ENCODE results near the gene SPRY2.

Gene SPRY2, protein sequence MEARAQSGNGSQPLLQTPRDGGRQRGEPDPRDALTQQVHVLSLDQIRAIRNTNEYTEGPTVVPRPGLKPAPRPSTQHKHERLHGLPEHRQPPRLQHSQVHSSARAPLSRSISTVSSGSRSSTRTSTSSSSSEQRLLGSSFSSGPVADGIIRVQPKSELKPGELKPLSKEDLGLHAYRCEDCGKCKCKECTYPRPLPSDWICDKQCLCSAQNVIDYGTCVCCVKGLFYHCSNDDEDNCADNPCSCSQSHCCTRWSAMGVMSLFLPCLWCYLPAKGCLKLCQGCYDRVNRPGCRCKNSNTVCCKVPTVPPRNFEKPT

DNA sequence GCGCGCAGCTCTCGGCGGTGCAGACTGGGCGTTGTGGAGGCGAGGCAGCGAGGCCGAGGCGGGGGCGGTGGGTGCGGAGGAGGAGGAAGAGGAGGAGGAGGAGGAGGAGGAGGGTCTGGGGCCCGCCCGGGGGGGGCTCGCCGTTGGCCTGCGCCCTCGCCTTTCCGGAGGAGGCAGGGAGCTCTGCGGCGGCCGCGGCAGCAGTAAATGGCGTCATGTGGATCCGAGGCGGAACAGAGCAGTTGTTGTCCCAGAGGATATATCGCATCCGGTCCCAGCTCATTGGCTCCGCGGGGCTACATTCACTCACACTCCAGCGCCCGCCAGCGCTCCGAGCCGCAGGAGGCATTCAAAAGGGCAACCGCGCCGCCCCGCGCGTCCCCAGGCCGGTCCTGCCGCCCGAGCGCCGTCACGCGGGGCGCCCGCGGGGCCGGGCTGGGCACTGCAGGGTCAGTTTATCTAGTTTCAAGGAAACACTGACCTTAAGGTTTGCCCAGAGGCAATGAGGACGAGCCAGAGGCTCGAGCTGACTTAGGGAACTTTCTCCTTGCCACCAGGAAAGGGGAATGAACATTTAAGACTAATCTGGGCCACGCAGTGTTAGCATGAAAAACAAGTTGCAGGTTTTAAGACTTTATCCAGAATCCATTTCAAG lies at the start of gene SPRY2:
TSS of gene SPRY2 (minus strand) at position 26 of the 655 bp plus-strand sequence. CDS start 3,421 bp downstream, outside the sequence.
- peak in 1 of 3 experiments; percentile 11 for DNase-seq (ENCODE audit: low read depth in 2 of 3, low spot score in 2 of 3)

DNA sequence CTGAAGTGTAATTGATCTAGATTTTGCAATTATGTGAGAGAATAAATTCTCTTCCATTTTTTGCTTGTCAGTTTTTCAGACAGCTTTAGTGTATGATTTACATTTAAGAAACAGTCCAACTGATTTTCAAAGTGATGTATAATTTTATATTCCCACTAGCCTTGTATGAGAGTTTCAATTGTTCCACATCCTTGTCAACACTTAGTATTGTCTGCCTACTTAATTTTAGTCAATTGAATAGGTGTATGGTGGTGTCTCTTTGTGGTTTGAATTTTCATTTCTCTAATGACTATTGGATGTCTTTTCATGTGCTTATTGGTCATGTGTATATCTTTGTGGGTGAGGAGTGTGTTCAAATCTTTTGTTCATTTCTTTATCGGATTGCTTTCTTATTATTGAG lies 49.4 kb upstream of the SPRY2 start:
- DNase-seq (ENCODE audit: low read depth in 2 of 3, low spot score in 2 of 3): no peak

DNA sequence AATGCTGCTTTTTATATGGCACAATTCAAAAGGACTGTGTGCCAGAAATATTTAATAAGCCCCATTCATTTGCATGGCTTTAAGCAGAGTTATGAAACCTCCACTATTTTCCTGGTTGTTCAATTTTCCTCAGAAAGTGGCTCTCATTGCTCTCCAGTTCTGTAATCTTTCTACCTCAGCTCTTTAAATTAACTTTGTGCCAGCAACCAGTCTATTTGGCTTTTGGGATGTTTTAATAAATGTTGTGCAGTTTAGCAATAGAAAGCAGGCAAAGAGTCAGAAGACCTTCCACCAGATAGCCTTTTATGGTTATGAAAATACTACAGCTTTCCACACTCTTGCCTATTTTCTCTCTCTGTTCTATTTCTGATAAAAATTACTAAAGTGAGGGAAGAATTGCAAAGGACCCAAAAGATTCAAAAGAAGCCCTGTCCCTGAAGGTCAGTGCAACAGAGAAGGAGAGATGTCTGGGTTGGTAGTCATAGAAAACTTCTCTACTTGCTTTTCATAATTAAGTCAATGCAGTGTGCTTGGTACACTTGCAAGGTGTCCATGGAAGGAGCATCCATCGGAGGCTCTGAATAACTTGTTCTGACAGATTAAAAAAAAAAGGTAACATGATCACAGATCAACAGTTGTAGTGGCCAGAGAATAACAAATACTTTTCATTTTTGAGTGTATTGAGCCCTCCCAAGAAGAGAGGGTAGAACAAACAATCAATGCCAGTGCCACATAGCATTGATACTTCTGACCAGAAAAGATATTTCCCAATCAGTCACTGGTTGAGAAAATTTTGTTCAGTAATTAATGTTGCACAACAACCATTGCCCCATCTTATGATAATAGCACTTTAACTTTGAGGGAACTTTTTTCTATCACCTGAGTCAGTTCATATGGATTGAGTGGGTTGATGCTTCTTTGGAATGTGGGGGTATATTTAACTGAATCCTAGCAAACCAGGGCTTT lies 48.4 kb upstream of the SPRY2 start:
- DNase-seq (ENCODE audit: low read depth in 2 of 3, low spot score in 2 of 3): no peak

DNA sequence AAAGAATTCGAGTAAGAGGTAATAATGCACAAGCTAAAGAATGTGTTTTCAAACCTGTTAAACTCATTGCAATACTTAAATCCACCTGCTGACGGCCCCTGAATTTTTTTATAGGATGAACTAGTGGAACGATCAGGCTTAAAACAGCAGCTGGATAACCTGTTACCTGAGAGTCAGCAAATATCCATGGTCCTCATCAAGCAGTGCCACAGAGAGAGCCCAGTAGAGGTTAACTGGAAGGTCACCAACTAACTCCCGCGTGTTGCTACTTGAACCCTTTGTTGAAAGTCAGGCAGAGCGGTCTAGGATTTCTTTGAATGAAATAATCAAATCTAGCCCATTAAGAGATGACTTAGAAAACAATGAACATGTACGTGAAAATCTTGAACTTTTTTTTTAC lies 47.6 kb upstream of the SPRY2 start:
- no peak for DNase-seq (ENCODE audit: low read depth in 2 of 3, low spot score in 2 of 3)

DNA sequence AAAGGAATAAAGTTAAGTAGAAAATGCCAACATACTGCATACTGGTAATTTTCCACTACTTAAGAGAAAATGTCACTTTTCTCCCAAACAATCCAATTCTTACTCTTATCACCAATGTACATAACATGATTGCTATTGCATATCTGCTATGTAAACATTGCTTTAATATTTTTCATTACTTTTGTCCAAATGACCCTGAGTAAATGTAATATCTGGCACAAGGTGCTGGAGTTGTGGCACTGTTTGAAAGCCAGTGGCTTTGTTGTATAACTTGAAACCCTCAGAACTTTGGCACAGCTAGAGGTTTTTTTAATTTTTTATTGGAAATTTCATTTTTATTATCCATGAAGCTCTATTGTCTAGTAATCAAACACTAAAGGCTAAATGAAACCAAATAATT lies 45.7 kb upstream of the SPRY2 start:
- DNase-seq (ENCODE audit: low read depth in 2 of 3, low spot score in 2 of 3): no peak

DNA sequence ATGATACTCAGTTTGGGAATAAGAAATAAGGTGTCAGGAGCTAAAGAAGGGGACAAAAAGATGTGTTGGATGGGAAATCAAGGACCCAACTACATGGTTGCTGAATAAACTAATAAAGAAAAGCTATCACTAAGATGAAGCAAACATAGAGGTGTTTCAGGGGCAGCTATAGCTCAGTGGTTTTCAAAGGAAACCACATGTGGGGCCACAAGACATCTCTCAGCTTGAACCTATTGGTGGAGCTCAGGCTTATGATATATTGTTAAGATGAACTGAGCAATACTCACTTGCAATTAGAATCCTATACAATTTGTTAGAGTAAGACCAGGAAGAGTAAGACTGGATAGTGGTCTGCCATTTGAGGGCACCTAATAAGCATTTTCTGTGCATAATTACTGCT lies 45.1 kb upstream of the SPRY2 start:
- no peak for DNase-seq (ENCODE audit: low read depth in 2 of 3, low spot score in 2 of 3)

DNA sequence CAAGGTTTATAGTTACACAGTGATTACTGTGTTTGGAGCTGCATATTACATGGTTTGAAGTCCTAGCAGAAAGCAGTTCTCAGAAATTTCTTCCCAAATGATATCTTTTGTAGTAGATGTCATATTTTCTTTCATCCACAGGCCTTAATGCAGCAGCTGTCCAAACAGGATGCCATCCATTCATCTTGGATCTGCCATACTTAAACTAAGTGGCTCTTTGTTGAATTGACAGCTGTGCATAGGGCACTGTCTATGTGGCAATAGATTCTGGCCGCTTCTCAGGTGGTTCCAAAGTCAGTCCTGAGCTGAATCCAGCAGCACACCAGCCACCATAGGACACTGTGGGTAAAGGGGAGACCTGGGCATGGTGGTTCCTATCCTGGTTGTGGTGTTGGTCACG lies 41.6 kb upstream of the SPRY2 start:
- no peak for DNase-seq (ENCODE audit: low read depth in 2 of 3, low spot score in 2 of 3)

DNA sequence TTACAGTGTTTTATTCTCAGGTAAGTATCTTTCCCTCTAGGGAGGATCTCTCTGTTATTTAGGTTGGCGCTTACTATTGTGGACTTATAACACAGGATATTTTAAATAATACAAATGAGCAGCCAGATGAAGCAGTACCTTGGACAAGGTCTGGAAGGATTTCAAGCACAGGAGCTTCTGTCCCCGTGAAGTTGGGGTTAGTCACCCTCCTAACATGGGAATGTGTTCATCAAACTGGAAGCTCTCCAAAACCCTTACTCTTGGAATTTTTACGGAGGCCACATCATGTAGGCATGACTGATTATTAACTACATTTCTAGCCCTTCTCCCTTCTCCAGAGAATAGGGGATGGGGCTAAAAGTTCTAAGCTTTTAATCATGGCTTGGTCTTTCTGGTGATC lies 38.3 kb upstream of the SPRY2 start:
- no peak for DNase-seq (ENCODE audit: low read depth in 2 of 3, low spot score in 2 of 3)

DNA sequence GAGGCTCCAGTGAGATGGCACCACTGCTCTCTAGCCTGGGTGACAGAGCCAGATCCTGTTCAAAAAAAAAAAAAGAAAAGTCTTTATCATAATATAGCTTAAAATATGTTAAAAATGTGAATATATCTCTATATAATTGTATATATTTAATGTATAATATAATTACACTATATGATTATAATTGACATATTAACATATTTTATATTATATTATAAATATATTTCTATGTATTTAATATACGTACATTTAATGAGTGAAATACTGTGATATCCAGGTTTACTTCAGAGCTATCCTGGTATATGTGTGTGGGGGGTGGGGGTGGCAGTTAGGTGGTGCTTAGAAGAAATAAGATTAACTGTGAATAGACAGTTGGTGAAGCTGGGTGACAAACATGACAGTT lies 35.6 kb upstream of the SPRY2 start:
- no peak for DNase-seq (ENCODE audit: low read depth in 2 of 3, low spot score in 2 of 3)

DNA sequence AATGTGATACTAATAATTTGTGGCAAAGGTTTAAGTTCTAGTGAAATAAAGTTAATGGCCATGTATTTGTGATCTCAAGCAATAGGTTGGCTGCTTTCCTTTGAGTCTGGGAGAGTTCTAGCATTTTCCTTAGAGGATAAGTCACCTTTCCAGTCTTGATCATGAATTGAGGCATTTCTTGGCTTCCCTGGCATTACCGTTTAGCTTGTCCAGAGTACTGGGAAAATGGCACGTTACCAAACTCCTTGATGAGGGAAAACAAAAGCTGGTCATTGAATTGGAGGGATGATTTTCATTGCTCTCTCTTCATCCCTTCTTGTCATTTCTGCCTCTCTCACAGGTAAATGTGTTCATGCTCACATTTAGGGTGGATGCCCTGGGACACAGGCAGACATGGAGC lies 34.0 kb upstream of the SPRY2 start:
- no peak for DNase-seq (ENCODE audit: low read depth in 2 of 3, low spot score in 2 of 3)

DNA sequence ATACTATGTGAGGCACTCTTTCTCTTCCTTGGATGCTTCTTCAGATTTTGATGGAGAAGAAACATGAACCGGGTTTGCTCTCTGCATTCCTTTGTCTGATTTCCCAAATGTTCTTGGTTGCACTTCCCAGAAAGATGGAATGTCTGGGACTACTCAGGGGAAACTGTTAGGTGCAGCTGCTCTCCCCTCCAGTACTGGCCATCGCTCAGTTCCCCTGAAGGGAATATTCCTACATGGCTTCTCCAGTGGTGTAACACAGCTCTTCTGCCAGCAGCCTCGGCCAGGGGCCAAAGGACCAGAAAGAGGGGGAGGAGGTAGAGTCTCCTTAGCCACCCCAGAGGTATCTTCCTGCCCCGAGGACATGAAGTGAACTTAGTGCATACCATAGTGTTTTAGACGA lies 33.5 kb upstream of the SPRY2 start:
- DNase-seq (ENCODE audit: low read depth in 2 of 3, low spot score in 2 of 3): no peak

DNA sequence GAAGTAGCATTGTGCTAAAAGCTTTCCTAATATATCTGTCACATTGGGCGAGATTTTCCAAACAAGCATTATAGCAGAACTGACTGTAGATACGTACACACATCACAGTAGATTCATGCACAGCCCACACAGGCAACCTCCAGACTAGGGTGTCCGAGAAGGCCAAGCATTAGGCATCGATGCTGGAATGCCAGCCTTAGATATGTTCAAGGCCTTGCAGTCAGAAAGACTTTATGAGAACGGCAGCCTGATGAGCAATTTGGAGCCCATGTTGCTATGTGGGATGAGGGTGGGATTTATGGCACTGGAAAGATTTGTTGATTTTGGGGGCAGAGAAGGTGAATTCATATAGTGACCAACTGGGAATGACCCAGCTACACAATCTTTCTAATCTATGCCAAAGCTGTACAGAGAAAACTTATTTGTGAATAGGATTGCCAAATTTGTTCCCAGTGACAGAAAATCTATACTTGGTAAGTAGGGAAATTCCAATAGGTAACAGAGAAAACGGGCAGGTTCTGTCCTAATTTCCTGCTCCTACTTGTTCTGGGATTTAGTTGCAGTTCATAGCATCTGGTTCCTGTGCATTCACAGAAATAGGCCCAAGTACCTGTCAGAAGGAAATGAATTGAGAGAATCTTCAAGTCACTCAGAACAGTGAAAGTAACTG lies 31.0 kb upstream of the SPRY2 start:
- DNase-seq (ENCODE audit: low read depth in 2 of 3, low spot score in 2 of 3): no peak

DNA sequence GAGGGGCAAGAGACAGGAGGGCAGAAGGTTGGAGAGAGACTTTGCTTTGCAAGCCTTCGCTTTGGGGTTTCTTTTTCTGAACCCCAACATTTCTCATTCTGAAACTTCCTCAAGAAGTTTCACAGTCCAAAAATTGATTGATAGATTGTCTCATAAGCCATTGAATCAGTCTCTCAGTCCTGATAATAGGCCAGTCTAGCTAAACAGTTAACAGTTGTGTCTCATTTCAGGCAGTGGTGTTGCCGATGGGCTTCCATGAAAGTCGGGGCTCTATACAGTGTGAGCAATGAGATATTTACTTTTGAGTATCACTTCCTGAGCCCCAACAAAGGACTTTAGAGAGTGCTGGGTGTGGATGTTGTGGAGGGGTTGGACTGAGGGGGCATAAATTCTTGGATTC lies 26.5 kb upstream of the SPRY2 start:
- DNase-seq (ENCODE audit: low read depth in 2 of 3, low spot score in 2 of 3): no peak

DNA sequence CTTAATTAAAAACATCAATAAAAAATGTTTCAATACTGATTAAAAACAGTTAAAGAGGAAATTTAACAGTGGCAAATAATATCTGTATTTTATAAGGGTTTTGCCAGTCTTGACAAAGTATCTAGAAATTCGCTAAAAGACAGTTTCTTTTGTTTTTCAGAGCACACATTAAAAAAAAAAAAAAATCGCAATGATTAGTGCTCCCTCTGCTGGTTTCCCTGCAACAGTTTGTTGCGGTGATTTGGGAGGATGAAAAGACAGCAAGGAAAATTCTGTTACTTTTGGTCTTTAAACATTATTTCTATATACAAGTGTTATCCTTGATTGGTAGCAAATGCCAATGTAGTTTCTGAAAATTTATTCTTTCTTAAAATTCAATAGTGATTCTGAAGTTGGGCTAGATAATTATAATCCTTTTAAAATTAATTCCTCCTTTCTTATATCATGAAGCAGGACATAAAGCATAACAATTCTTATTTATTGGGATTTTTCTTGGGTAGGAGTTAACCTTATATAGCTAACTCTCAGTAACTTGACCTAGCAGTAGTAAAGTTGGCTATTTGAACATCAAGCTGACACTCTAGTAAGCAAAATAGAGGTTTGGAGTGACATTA lies 23.1 kb upstream of the SPRY2 start:
- DNase-seq (ENCODE audit: low read depth in 2 of 3, low spot score in 2 of 3): no peak

DNA sequence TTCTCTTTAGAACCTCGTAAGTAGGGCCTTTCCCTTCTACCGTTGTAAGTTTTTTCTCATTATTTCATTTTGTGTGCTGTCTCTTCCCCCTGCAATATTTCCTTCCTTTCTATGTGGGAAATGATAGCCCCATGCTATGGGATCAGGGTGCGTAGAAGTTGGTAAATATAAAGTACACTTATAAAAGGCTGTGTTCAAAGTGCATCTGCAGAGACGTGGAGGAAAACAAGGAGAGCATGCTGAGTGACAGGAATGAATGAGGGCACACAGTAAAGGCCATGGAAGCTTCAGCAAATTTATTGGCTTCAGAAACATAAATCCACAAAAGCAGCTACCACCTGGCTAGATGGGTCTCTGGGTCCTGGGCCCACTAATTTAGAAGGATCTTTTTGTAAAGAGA lies 21.6 kb upstream of the SPRY2 start:
- DNase-seq (ENCODE audit: low read depth in 2 of 3, low spot score in 2 of 3): no peak

DNA sequence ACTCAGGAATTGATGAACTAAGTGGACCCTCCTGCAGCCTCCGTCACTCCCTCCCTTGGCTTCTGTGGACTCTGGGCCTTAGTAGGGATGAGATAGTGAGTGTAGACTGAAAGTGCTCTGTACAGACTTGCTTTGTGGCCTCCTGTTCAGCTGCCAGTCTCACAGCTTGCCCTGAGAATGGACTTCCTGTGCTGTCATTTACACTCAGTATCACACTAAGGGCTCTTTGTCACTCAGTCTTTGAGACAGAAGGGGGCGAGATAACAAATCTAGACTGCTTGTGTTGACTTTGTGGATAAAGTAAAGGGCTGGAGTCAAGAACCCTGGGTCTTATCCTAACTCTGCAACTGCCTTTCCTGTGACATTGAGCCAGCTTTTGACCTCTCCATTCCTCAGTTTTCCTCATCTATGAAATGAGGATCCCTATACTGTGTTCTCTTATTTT lies 21.0 kb upstream of the SPRY2 start:
- DNase-seq (ENCODE audit: low read depth in 2 of 3, low spot score in 2 of 3): no peak

DNA sequence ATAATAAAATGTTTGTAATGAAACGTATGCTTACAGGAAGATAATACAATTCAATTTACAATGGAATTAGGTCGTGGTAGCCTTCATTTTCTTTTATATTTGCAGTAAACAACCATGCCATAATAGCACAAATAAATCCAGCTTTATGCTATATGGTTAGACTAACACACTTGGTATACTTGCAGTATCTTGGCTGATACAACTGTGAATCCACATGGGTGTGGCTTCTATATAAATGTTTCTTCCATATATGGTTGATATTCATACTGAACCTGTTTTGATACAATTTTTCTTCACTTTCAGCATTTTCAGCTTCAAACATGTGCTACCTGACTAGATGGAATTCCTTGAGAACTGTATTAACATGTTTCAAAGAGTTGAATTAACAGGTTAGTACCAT lies 20.4 kb upstream of the SPRY2 start:
- DNase-seq (ENCODE audit: low read depth in 2 of 3, low spot score in 2 of 3): no peak

DNA sequence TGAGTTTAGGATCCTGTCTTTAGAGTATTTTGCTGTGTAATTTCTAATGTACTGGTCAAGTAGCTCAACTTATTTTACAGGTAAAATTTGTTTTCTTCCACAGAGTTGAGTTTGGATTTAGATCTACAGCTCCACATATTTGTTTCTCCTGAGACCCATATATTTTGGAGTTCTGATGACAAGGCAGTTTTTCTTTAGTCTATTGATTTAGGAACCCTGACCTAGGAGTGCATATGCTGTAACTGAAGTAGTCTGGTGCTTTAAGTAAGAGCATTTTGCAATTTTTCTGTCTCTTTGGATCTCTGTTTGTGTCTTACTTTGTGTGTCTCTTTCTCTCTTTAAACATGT lies 19.5 kb upstream of the SPRY2 start:
- DNase-seq (ENCODE audit: low read depth in 2 of 3, low spot score in 2 of 3): no peak

DNA sequence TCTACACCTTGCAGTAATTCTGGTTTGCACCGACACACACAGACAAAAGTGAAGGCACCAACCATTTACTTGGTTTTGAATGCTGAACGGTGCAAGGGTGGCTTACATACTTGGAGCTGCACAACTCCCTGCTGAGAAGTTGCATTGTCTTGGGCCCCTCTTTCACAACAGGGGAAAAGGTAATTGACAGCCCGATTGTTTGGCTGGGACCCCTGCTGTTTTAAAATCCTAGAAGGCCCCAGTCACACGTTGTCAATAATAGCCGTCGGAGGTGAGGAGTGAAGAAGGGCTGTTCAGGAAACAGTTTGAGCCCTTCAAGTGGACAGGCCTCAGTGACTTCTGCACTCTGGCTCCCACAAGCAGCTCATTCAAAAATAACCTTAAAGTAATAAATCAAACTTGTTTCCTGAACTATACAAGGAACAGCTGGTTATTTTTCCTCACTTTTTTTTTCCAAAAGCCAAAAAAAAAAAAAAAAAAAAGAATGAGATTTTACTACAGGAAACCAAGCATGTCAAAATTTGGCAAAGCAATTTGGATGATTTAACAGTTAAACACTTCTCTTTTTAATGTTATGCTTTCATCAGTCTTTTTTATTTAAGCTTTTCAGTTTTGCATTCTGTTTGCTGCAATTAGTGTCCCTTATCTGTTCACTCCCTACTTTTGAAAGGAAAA lies 19.0 kb upstream of the SPRY2 start:
- DNase-seq (ENCODE audit: low read depth in 2 of 3, low spot score in 2 of 3): no peak

DNA sequence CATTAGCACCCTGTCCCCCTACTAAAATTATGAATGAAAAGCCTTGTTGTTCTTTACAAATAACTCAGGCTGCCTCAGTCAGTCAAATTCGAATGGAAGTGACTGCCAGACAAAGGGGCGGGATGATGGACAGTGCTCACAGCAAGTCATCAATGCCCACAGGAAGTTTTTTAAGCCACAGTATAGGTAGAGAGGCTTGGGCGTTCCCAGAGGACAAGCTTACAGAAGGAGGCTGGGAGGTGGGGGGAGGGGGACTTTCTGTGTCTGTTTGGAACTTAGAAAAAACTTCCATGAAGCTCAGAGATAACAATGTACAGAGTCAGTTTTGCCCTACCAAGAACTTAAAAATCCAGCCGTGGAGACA lies 18.5 kb upstream of the SPRY2 start:
- no peak for DNase-seq (ENCODE audit: low read depth in 2 of 3, low spot score in 2 of 3)

Data from activated CD8-positive, alpha-beta memory T cell treated with anti-CD3 and anti-CD28 coated beads for 48 hours (primary cell).